ENCODE results near the gene MUC12.
A peak's percentile ranks its signal among the peaks of the same experiment; 100 is the strongest.
"Not testable (repeated sequence)": the region's sequence is repeated elsewhere in the genome, so short reads cannot be mapped to it uniquely, and the experiment has no call there.

MUC12 gene, protein sequence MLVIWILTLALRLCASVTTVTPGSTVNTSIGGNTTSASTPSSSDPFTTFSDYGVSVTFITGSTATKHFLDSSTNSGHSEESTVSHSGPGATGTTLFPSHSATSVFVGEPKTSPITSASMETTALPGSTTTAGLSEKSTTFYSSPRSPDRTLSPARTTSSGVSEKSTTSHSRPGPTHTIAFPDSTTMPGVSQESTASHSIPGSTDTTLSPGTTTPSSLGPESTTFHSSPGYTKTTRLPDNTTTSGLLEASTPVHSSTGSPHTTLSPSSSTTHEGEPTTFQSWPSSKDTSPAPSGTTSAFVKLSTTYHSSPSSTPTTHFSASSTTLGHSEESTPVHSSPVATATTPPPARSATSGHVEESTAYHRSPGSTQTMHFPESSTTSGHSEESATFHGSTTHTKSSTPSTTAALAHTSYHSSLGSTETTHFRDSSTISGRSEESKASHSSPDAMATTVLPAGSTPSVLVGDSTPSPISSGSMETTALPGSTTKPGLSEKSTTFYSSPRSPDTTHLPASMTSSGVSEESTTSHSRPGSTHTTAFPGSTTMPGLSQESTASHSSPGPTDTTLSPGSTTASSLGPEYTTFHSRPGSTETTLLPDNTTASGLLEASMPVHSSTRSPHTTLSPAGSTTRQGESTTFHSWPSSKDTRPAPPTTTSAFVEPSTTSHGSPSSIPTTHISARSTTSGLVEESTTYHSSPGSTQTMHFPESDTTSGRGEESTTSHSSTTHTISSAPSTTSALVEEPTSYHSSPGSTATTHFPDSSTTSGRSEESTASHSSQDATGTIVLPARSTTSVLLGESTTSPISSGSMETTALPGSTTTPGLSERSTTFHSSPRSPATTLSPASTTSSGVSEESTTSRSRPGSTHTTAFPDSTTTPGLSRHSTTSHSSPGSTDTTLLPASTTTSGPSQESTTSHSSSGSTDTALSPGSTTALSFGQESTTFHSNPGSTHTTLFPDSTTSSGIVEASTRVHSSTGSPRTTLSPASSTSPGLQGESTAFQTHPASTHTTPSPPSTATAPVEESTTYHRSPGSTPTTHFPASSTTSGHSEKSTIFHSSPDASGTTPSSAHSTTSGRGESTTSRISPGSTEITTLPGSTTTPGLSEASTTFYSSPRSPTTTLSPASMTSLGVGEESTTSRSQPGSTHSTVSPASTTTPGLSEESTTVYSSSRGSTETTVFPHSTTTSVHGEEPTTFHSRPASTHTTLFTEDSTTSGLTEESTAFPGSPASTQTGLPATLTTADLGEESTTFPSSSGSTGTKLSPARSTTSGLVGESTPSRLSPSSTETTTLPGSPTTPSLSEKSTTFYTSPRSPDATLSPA (N-terminal part only)

GRCh38 chr7:100969066-100969615 is at the start of gene MUC12:
Gene MUC12 (plus strand): TSS chr7:100969565. CDS start chr7:100969623, 58 bp downstream.
- no peak for DNase-seq (ENCODE audit: low spot score)

DNA sequence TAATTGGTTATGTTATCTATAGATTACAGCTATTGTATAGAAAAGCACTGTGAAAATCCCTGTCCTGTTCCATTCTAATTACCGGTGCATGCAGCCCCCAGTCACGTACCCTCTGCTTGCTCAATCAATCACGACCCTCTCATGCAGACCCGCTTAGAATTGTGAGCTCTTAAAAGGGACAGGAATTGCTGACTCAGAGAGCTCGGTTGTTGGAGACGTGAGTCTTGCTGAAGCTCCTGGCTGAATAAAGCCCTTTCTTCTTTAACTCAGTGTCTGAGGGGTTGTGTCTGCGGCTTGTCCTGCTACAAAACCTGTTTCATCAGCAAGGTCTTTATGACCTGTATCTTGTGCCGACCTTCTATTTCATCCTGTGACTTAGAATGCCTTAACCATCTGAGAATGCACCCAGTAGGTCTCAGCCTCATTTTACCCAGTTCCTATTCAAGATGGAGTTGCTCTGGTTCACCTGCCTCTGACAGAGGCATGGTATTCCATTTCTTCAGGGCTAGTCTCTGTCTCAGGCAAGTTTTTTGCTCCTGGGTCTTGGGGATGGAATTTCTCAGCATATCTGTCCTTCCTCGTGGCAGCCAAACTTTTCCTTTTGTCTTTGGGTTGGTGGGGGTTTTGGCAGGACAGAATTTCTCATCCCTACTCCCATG is 49.5 kb upstream of the MUC12 start:
- DNase-seq (ENCODE audit: low spot score) = not testable (repeated sequence)

DNA sequence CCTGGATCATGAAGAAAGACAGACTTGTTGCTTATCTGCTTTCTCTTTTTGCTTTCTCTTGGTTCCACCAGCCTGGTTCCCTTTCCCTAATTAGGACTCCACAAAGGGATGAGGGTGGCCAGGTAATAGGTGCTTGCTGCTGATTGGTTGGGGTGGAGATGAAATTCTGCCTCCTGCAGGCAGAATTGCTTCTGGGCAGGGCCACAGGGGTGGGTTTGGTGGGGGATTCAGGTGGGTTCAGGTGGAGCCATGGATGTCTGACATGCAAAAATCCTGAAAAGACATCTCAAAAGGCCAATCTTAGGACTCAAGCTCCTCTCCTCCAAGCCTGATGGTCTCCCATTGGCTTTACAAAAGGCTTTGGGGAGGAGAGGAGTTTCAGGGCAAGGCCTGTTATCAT is 48.3 kb upstream of the MUC12 start:
- no peak for DNase-seq (ENCODE audit: low spot score)

- not testable (repeated sequence) for DNase-seq (ENCODE audit: low spot score)
Observed at GRCh38 chr7:100923616-100924015, 45.7 kb upstream of the MUC12 start.

- DNase-seq (ENCODE audit: low spot score) = no peak
Observed at GRCh38 chr7:100929808-100930174, 39.6 kb upstream of the MUC12 start.

DNA sequence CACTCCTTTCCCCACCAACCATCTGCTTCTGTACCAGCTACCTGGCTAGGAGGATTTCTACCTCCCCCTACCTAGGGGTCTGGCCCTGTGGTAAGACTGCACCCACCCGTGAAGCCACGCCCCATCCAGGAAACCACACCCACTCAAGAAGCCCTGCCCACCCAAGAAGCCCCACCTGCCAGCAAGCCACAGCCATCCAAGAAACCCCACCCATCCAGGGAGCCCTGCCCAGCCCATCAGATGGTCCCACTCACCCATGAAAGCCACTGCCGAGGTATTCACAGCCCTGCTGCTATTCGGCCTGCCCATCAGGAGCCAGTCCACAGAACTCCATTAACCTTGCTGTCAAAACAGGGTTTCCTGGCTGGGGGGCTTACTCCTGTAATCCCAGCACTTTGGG is 35.6 kb upstream of the MUC12 start:
- DNase-seq (ENCODE audit: low spot score) = no peak

DNA sequence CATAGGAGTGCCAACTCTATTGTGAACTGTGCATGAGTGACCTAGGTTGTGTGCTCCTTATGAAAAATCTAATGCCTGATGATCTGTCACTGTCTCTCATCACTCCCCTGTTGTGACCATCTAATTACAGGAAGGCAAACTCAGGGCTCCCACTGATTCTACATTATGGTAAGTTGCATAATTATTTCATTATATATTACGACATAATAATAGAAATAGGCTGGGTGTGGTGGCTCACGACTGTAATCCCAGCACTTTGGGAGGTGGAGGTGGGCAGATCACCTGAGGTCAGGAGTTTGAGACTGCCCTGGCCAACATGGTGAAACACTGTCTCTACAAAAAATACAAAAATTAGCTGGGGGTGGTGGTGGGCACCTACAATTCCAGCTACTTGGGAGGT is 34.0 kb upstream of the MUC12 start:
- not testable (repeated sequence) for DNase-seq (ENCODE audit: low spot score)

DNA sequence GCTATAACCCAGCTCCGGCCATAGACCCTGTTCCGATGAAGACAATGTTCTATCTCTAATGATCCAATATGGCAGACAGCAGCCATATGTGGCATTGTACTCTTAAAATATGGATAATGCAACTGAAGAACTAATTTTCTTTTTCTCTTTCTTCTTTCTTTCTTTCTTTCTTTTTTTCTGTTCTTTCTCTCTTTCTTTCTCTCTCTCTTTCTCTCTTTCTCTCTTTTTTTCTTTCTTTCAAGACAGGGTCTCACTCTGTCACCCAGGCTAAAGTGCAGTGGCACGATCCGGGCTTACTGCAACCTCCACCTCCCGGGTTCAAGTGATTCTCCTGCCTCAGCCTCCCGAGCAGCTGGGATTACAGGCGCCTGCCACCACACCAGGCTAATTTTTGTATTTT is 33.2 kb upstream of the MUC12 start:
- not testable (repeated sequence) for DNase-seq (ENCODE audit: low spot score)

DNA sequence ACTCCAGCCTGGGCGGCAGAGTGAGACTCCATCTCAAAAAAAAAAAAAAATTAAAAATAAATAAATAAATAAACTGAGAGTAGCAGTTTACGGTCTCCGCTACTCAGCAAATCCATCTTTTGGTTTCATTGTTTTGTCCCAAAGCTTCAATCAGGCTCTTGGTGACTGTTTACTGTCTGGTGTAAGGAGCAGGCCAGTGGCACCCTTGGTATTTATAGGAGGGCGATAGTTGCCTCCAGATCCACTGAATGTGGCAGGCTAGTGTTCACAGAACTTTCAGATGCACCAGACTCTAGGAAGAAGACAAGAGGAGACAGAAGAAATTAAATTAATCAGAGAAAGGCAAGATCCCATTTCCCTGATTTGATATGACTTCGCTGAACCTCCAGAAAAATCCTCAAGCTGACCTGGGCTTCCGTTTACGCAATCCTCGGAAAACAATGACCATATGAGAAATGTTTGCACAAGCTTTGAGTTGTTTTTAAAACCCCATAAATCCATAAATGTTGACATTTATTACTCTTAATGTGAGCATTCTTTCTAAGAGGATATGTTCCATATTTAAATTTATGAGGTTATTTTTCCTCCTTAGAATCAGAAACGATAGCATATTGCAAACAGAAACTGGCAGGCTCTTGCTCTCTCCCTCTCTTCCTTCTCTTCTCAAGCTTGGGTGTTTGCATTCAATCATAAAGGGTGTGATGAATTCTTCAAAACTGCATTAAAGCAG is 27.2 kb upstream of the MUC12 start:
- DNase-seq (ENCODE audit: low spot score) = no peak

DNA sequence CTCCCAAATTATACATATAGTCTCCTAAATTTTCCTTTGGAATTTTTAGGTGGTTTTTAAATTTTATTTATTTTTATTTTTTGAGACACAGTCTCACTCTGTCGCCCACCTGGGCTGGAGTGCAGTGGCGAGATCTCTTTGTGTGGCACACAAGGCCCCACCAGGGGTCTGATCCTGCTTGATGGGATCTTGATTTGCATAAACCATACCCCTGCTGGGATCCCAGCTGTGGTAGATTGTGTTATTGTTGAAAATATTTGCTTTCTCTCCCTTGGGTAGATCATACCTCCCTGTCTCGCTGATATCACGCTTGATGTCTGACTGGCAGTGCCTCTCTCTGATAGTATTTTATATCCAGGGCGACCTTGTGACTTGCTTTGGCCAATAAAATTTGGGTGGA is 25.7 kb upstream of the MUC12 start:
- no peak for DNase-seq (ENCODE audit: low spot score)

- DNase-seq (ENCODE audit: low spot score) = no peak
Observed at GRCh38 chr7:100944138-100944537, 25.2 kb upstream of the MUC12 start.

GRCh38 chr7:100946111-100946510 is 23.3 kb upstream of the MUC12 start:
- DNase-seq (ENCODE audit: low spot score) = no peak

DNA sequence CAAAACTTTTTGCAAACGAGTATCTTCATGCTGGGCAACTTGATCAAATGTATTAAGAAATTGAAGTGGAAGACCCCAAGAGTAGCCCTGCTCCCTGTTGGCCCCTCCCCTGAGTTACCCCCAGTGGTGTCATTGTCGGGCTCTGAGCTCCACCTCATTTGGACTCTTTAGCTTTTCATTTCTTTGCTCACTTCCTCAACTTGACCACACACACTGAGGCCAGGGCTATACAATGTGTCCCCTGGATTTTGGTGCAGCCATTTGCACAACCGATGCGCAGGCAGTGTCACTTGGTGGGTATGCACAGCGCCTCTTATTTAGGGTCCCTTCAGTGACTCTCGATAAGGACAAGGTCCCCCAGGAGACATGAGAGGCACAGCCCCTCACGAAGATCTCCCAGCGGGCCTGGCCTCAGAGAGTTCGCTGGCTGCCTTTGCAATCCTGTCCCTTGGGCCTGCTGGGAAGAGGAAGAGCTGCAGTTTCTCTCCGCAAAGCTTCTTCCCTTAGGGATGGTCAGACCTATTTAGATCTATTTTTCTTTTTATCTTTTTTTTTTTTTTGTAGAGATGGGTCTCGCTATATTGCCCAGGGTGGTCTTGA is 22.5 kb upstream of the MUC12 start:
- no peak for DNase-seq (ENCODE audit: low spot score)

- no peak for DNase-seq (ENCODE audit: low spot score)
Observed at GRCh38 chr7:100947792-100948191, 21.6 kb upstream of the MUC12 start.

DNA sequence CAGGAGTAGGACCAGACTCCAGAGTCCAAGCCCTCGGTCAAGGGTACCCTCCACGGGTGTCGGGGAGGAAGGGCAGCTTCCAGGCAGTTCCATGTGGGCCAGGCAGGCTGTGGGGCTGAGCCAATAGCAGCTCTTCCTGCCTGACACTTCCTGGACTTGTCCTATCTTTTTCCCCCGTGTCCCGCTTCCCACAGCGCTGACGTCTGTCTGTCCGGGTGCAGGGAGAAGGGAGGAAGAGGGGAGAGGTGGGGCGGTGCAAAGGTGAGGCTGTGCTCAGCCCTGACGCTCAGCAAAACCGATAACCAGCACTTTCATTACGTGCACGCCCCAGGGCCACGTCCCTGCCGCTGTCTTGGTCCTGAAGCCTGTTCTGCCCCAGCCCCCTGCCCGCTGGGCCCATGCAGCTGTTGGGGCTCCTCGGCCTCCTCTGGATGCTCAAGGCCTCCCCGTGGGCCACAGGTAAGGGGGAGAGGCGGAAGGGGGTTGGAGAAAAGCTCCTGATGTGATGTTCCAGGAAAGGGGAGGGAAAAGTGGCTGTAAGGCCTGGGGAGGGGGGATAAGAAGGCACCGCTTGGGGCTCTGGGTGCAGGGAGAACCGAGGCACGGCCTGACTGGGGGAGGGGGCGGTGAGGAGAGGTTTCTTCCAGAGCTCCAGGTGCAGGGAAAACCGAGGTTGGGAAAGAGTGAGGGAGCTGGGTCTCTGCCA is 20.0 kb upstream of the MUC12 start, which contains the start of gene MUC3A:
MUC3A (plus strand) TSS at position 308 of the 706 bp plus-strand sequence; CDS start at position 399, 91 bp downstream.
- peak; percentile 4 for DNase-seq (ENCODE audit: low spot score)

GRCh38 chr7:100949933-100950443 is 19.4 kb upstream of the MUC12 start:
- peak; percentile 3 for DNase-seq (ENCODE audit: low spot score)

- no peak for DNase-seq (ENCODE audit: low spot score)
Observed at GRCh38 chr7:100951172-100951571, 18.2 kb upstream of the MUC12 start.

- no peak for DNase-seq (ENCODE audit: low spot score)
Observed at GRCh38 chr7:100951888-100952560, 17.3 kb upstream of the MUC12 start.

- DNase-seq (ENCODE audit: low spot score) = no peak
Observed at GRCh38 chr7:100952641-100953040, 16.7 kb upstream of the MUC12 start.
